Adrenal gland (tissue), 5 donors: ENCODE measurements around the gene LYPD8.

Source experiments
- CTCF ChIP-seq, 6 experiments: fragments of 450-650 bp in 4 of 6; fragments of 200-600 bp in 2 of 6; sonication (generic) in 1 of 6; IDR thresholded peaks; 1 replicate in 5 of 6; 2 replicates in 1 of 6; pipeline versions ENCODE4 v1.5.1 to v1.8.0; 2016 to 2021; ENCODE audit warnings: antibody characterized with exemption in 6 of 6, mild to moderate bottlenecking in 2 of 6, moderate library complexity in 1 of 6
- POLR2A ChIP-seq, 2 donors: fragments of 450-650 bp; IDR thresholded peaks; one replicate each; pipeline ENCODE4 v1.6.1; 2017; ENCODE audit warnings: antibody characterized with exemption in 2 of 2, mild to moderate bottlenecking in 2 of 2, moderate library complexity in 1 of 2
- donor health status: DM: no; HTN: no; CAD: no.

GRCh38 chr1:248740876-248741275, 14.7 kb downstream of the LYPD8 start:
- TF ChIP-seq CTCF (IDR thresholded peaks at IDR 0.05) (no peak), POLR2A (IDR thresholded peaks at IDR 0.05) (no peak)
